Sciatic nerve (tissue), 2 donors: ENCODE data around the gene SPIN3. TPM values are rescaled to one million over a fixed set of nuclear protein-coding genes. Genes with fewer than 3 reads are reported as not detected.
"Not testable (repeated sequence)": the region's sequence is repeated elsewhere in the genome, so short reads cannot be mapped to it uniquely, and the experiment has no call there.

Experiments
- ATAC-seq: fragments of 200-7000 bp; cut with Tn5 transposase; one replicate; pipeline ENCODE4 v1.9.1; 2020; ENCODE audit warnings: mild to moderate bottlenecking, moderate library complexity
- DNase-seq: peaks from one replicate; pipeline ENCODE4 v3.0.0-alpha.2; 2020; ENCODE audit warnings: low spot score
- intact Hi-C: fragments of 100-400 bp; cut with DNase I; formaldehyde crosslinking; loops from one replicate; pipeline ENCODE4 v1.14.2; 2022
- total RNA-seq: library from RNA; stranded (reverse); fragmentation: NEBNext Ultra II Directional; extraction: Animal tissue kit (Norgen Biotek cat#: 25700); gene quantifications from one replicate; pipeline ENCODE4 v1.2.1, GENCODE V29; 2021
- donor health status: DM: no; HTN: no; CAD: no.
- donor health status: DM: no; HTN: no; CAD: no.

Gene SPIN3
- 24.5 TPM for total RNA-seq

DNA sequence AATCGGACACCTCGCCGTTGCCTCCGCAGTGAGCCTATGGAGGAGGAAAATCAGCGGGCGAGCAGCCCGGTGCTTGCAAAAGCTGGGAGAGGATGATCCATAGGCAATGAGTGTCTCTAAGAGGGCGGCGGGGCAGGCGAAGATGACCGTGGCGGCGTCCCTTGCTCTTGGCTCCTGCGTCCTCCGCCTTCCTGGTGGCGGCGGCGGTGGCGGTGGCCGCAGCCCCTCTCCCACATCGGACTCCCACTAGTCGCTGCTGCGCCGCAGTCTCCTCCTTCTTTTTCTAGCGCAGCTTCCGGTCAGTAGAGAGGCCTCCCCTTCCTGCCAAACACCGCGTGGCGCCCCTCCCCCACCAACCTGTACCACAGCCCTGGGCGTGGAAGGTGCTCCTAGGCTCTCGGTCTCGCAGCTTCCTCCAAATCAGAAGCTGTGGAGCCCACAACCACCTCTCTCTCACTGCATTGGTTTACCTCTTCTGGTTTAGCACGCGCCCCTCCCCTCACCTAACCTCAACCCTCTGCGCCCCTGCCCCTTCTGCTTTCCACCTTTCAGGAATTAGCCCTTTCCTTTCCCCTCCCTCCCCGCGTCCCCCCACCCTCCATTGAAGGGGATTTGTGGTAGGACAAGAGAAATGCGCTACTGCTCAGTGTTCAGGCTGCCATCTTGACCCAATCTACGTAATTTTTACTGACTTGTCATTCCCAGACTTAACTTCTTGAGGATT is at the start of gene SPIN3:
Gene SPIN3, minus strand, starts transcription at position 271 of the 724 bp plus-strand sequence. CDS start 594 bp downstream, outside the sequence.
- ATAC-seq, result peak; percentile 99
- intact Hi-C loops, result no loop called here
- peak; percentile 89 for DNase-seq

DNA sequence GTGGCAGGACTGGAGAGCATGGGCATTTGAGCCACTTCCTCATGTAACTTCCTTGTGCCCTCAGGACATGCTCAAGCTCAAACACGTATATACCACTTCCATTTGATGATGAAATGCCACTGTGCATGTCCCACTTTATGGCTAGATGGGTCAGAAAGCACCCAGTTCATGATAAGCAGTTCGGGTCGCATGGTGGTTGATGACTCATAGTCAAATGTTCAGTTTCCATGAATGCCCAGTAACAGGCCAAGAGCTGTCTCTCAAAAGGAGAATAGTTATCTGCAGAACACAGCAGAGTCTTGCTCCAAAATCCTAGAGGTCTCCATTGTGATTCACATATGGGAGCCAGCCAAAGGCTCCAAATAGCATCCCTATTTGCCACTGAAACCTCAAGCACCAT is 48.9 kb upstream of the SPIN3 start:
- ATAC-seq (no peak), DNase-seq (no peak)
- intact Hi-C loops, result no loop called here

DNA sequence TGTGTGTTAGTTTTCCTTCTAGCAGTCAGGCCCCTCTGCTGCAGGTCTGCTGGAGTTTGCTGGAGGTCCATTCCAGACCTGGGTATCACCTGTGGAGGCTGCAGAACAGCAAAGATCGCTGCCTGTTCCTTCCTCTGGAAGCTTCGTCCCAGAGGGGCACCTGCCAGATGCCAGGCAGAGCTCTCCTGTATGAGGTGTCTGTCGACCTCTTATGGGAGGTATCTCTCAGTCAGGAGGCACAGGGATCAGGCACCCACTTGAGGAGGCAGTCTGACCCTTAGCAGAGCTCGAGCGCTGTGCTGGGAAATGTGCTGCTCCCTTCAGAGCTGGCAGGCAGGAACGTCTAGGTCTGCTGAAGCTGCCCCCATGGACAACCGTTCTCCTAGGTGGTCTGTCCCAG is 41.9 kb upstream of the SPIN3 start:
- intact Hi-C loops, ATAC-seq, DNase-seq: not testable (repeated sequence)

DNA sequence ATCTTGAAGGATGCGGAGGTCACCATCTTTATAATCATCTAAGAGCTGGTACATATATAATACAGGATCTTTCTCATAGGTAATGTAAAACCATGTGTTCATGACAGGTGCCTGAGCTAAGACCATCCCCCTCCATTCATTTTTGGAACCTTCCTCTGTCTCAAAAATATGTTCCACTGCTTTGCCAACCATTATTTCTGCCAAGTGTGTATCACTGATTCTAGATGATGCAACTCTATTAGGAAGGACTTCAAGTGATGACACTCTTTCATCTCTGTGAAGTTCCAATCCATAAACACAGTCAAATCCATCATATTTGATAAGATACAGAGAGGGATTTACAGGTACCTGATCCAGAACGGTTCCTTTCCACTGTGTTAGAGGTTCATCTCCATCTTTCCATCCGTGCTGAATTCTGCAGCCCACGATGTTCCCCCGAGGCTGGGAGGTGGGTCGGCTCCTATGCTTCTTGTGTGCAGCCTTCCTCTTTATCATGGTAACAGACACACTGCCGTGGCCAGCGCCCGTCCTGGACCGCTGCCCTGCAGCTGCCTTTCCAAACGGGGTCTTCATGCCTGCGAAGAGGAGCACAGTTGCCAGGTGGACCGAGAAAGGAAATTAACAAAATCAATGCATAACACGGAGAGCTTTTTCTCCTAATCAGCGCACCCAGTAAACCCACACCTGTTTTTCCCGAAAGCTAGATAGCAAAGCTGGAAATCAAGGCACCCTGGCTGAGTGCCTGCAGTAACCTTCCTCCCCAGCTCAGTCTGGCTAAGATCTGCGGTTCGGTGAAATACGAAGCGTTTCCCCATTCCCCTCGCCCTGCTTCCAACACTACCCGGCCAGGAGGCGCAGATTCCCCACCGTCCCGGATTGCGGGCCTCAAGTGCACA is 718 bp downstream of the SPIN3 start:
- DNase-seq, result no peak
- intact Hi-C loops, result no loop called here
- ATAC-seq, result peak; percentile 16

DNA sequence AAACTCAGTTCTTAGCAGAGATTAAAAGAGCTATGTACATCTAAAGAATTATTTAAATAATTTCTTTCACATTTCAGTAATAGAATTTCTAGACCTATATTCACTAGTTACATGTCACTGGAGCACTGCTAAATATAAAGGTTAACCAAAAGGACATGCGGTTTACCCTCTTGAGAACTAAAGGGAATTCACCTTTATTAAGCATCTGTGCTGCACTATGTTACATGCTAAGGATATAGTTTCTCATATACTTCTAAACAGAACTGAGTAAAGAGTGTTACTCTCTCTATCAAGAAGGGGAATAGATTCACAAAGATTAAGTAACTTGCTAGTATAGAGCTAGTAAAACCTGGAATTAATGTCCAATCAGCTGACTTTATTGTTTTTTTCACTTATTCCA is 7.6 kb downstream of the SPIN3 start:
- no peak for DNase-seq
- intact Hi-C loops, result no loop called here
- no peak for ATAC-seq

DNA sequence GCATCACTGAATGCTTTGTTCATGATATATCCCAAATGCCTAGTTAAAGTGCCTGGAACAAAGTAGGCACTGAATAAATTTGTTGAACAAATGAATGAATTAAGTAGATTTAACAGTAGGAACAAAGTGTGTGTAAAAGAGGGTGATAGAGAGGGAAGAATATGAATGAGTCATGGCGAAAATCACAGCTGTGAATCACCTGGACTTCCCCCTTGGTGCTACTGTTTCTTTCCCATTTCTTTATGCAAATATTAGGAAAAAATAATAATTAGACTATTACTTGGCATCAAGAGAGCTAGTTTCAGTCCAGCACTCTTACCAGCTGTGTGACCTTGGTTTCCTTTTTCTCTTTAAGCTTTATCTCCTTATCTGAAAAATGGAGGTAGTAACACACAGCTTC is 9.2 kb downstream of the SPIN3 start:
- intact Hi-C loops, result no loop called here
- ATAC-seq (no peak), DNase-seq (no peak)

DNA sequence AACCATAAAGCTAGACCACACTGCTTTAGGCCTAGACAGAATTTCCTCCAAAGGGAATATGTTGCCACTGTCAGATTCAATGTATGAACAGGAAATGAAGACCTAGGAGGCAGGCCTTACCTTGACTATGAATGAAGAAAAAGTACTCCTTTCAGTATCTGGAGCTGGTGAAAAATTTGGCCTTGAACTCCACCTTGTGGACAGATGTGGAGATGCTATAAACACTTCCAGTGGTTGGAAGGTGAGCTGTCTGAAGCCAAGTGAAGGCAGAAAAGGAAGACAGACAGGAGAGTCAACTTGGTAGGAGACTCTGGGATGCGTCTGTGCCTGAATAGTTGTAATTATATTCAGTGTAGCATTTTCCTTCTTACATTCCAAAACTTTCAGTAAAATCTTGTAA is 17.2 kb downstream of the SPIN3 start:
- intact Hi-C loops, result no loop called here
- ATAC-seq (peak; percentile 70), DNase-seq (no peak)

DNA sequence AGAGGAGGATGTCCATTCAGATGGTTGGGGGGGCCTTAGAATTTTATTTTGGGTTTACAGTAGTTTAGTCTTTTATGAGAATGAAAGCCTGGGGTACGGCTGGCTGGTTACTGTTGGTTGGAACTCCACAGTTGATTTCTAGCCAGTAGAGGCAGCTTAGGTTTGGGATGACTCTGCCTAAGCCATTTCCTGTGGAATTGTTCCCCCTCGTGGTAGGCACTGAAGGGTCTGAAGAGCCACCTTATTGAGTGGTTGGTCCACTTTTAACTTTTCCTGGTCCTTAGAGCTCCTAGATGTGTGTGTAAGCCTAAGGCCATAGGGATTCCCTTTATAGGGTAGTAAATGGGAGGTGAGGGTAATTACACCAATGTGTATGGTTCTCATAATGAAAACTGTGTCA is 19.7 kb downstream of the SPIN3 start:
- intact Hi-C loops, result no loop called here
- ATAC-seq (no peak), DNase-seq (no peak)

DNA sequence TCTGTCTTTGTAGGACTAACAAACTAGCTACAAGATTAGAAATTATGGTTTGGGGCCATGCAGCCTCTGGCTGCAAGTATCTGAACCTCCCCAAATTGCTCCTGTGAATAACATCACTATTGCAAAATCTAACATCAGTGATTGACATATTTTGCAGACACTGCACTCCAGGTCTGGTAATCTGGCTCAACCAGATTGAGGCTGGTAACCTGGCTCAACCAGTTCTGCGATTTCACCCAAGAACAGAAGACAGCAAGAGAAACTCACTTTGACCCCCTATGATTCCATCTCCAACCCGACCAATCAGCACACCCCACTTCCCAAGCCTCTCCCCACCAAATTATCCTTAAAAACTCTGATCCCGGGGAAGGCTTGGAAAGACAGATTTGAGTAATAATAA is 20.9 kb downstream of the SPIN3 start:
- intact Hi-C loops, result no loop called here
- DNase-seq (no peak), ATAC-seq (no peak)

DNA sequence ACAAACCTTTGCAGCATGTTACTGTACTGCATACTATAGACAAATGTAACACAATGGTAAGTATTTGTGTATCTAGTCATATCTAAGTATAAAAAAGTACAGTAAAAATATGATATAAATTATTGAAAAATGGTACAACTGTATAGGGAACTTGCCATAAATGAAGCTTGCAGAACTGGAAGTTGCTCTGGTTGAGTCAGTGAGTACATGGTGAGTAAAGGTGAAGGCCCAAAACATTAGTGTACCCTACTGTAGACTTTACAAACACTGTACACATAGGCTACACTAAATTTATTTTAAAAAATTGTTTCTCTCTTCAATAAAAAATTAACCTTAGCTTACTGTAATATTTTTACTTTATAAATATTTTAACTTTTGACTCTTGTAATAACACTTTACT is 25.8 kb downstream of the SPIN3 start:
- ATAC-seq, result no peak
- DNase-seq, result no peak
- intact Hi-C loops, result no loop called here

DNA sequence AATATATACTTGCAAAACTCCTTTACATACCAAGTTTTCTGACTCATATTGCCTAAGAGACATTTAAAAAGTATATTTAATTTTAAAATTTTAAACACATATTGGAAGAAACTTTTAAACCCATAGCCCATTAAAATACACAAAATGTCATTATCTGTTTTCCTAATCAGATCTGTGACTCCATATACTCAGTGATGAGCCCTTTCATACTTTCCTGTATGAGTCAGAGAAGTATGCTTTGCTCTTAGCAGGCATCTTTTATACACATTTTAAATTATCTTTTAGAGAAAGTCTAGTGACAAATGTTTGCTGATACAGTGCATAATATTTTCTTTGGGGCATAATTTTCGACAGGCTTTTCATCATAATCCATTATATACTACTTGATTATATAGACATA is 26.4 kb downstream of the SPIN3 start:
- DNase-seq (no peak), ATAC-seq (no peak)
- intact Hi-C loops, result no loop called here

DNA sequence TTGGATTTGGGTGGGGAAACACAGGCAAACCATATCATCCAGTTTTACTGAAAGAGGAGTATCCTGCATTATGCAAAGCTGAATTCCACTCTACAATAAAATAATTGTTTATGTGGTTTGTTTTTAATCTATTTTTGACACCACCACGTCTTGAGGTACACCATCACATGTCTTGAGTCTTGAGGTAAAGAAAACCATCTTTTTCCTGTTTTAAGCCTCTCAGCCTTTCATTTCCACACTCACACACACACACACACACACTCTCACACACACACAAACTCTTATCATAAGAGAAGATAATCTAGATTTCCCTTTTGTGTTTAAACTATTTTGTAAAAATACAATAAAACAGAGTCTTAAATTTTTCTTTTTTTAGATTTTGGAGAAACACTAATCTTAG is 32.0 kb downstream of the SPIN3 start:
- DNase-seq (no peak), ATAC-seq (no peak)
- intact Hi-C loops, result no loop called here

DNA sequence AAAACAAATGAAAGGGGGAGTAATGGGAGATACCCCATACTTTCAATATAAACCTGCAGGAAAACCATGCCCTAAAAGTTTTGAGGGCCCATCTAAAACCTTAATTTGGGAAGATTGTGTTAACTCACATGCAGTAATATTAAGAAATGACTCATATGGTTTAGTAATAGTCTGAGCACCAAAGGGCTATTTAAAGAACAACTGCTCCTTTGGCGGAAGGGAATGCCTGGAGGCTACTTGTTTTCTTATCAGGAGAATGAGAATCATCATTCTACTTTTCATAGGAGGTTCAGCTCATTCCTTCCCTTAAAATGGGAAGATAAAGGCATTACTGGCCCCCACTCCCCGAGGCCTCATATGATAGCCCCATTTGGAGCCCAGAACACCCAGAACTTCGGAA is 47.6 kb downstream of the SPIN3 start:
- intact Hi-C loops, result no loop called here
- ATAC-seq (no peak), DNase-seq (no peak)

DNA sequence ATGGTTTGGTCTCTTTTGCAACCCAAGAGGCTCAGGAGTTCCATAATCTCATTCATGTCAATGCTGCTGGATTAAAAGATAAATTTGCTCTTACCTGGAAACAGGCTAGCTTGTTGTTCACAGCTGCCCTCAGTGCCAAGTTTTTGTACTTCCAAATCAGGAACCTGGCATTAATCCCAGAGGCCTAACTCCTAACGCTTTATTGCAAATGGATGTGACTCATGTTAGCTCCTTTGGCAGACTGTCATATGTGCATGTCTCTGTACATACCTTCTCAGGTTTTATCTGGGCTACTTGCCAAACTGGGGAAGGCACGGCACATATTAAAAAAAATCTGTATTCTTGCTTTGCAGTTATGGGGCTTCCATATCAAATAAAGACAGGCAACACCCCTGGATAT is 49.1 kb downstream of the SPIN3 start:
- ATAC-seq, intact Hi-C loops, DNase-seq: not testable (repeated sequence)

DNA sequence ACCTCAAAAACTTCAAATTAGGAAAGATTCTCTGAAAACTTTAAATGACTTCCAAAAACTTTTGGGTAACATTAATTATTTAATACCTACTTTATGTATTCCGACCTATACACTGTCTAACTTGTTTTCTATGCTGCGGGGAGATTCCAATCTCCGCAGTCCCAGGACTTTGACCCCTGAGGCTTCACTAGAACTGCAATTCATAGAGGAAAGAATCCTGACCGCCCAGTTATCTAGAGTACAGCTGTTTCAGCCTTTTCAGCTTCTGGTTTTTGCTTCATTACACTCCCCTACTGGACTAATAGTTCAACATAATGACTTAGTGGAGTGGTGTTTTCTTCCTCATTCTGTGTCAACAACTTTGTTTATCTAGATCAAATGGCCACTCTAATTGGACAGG is 50.1 kb downstream of the SPIN3 start:
- DNase-seq, intact Hi-C loops, ATAC-seq: not testable (repeated sequence)

DNA sequence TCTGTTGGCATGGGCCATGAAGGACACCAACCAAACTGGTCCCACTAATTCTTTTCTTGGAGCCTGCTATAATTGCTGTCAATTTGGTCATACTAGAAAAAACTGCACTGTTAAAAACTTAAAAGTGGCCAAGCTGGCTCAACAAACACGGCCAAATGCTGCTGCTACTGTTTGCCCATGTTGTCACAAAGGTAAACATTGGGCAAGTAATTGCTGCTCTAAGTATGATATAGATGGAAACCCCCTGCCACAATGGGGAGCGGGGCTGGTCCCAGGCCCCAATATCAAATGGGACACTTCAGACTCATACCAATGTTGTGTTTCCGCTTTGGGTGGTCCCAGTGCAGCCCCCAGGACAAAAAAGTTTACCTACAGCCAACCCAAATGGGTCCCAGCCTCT is 52.1 kb downstream of the SPIN3 start:
- intact Hi-C loops, result no loop called here
- ATAC-seq, result no peak
- no peak for DNase-seq

Other genes starting within 250 kb of the SPIN3 start
- gene SPIN2B, start 126.0 kb upstream of the SPIN3 start, total RNA-seq, result 16.4 TPM
- gene SPIN2A, start 141.9 kb upstream of the SPIN3 start, total RNA-seq, result 2.1 TPM